Measurements from ENCODE around the gene TSGA10IP.

- TF ChIP-seq POLR2AphosphoS5 (IDR thresholded peaks at IDR 0.05; ENCODE audit: low read depth, low read length) (no peak), POLR2A (IDR thresholded peaks at IDR 0.05; ENCODE audit: low read depth, low read length) (no peak), TAF1 (IDR thresholded peaks at IDR 0.05; ENCODE audit: low read depth, low read length) (no peak), PAX5 (IDR thresholded peaks at IDR 0.05; ENCODE audit: insufficient read depth, low read length, severe bottlenecking) (no peak), SPI1 (IDR thresholded peaks at IDR 0.05; ENCODE audit: low read depth, low read length) (no peak)
Observed at GRCh38 chr11:65903068-65903481, 42.2 kb upstream of the TSGA10IP start.

Measured in GM12891 (cell line).